Endothelial cell of umbilical vein (primary cell): Measurements from ENCODE around the gene ASAP2. TPM values are rescaled to one million over a fixed set of nuclear protein-coding genes. Genes with fewer than 3 reads are reported as not detected.

Experiments used
- BruUV-seq: library from RNA; stranded (reverse); fragments of 400-500 nt; replicated peaks from 2 replicates; lab custom pipeline; 2021; lab: Mats Ljungman, UMichigan
- CTCF ChIA-PET: fragments of 300-600, 350-600 bp; sonication (Branson Sonifier 250); formaldehyde crosslinking; loops from one replicate; lab custom pipeline; 2021; ENCODE audit warnings: antibody characterized with exemption, inconsistent platforms; lab: Charles Lee
- POLR2A ChIA-PET: fragments of 300-600, 350-600 bp; sonication (Branson Sonifier 250); formaldehyde crosslinking; loops from one replicate; lab custom pipeline; 2021; ENCODE audit warnings: antibody characterized with exemption, inconsistent platforms; lab: Charles Lee
- DNase-seq: peaks from one replicate; pipeline ENCODE4 v3.0.0-alpha.2; 2011; ENCODE audit warnings: low read depth, low spot score
- FAIRE-seq: peaks from 2 replicates; lab custom pipeline; 2011; peaks lifted over from hg19 to GRCh38; lab: Jason Lieb, UNC
- H2AFZ ChIP-seq: 2 replicates; pipeline ENCODE4 v1.6.0; 2012; ENCODE audit warnings: low read depth, low read length, control low read depth, inconsistent platforms
- H3K27ac ChIP-seq: 2 replicates; pipeline ENCODE4 v1.5.1; 2011; ENCODE audit warnings: low read depth, mild to moderate bottlenecking, control low read depth, low read length, moderate library complexity; ENCODE audit not compliant: insufficient read depth
- H3K27me3 ChIP-seq, 2 experiments: 2 replicates each; pipeline versions ENCODE4 v1.6.0 to v1.6.1; 2011; ENCODE audit warnings: low read length in 2 of 2, mixed read lengths in 1 of 2; ENCODE audit not compliant: control insufficient read depth in 2 of 2, insufficient read depth in 2 of 2
- H3K36me3 ChIP-seq, 2 experiments: 2 replicates in 1 of 2; 3 replicates in 1 of 2; pipeline ENCODE4 v1.5.1; 2011; ENCODE audit warnings: low read length in 2 of 2, mild to moderate bottlenecking in 1 of 2, moderate library complexity in 1 of 2; ENCODE audit not compliant: control insufficient read depth in 2 of 2, insufficient read depth in 2 of 2; ENCODE audit errors: extremely low read depth in 1 of 2
- H3K4me1 ChIP-seq: 3 replicates; pipeline ENCODE4 v1.5.1; 2011; ENCODE audit warnings: mild to moderate bottlenecking, low read length; ENCODE audit not compliant: control insufficient read depth, insufficient read depth; ENCODE audit errors: extremely low read depth
- H3K4me2 ChIP-seq: 2 replicates; pipeline ENCODE4 v1.6.1; 2011; ENCODE audit warnings: low read length, control low read depth, mixed read lengths; ENCODE audit not compliant: insufficient read depth
- H3K4me3 ChIP-seq, 3 experiments: fragments of 200-600 bp in 1 of 3; sonication (generic), shearing (Covaris generic) in 1 of 3; replicated peaks in 1 of 3; 2 replicates each; pipeline ENCODE4 v1.5.1; 2011 to 2016; ENCODE audit warnings: control low read depth in 3 of 3, low read length in 3 of 3, mild to moderate bottlenecking in 2 of 3, inconsistent platforms in 1 of 3, low read depth in 1 of 3, moderate library complexity in 1 of 3; ENCODE audit not compliant: insufficient read depth in 1 of 3
- H3K79me2 ChIP-seq: 2 replicates; pipeline ENCODE4 v1.6.0; 2012; ENCODE audit warnings: low read length, inconsistent platforms; ENCODE audit not compliant: control insufficient read depth, insufficient read depth
- H3K9ac ChIP-seq: replicated peaks from 2 replicates; pipeline ENCODE3; 2011; ENCODE audit warnings: low read length, control low read depth; ENCODE audit not compliant: insufficient read depth; ENCODE audit errors: extremely low read depth
- H3K9me1 ChIP-seq: replicated peaks from 3 replicates; pipeline ENCODE4 v1.6.0; 2011; ENCODE audit warnings: mild to moderate bottlenecking, low read length; ENCODE audit not compliant: control insufficient read depth, insufficient read depth; ENCODE audit errors: extremely low read depth
- H3K9me3 ChIP-seq: replicated peaks from 2 replicates; pipeline ENCODE4 v1.5.1; 2012; ENCODE audit warnings: low read length, inconsistent platforms; ENCODE audit not compliant: control insufficient read depth, insufficient read depth
- H4K20me1 ChIP-seq: replicated peaks from 2 replicates; pipeline ENCODE3; 2011; ENCODE audit warnings: mild to moderate bottlenecking, low read length; ENCODE audit not compliant: control insufficient read depth, insufficient read depth; ENCODE audit errors: extremely low read depth
- FOS ChIP-seq: IDR thresholded peaks from 2 replicates; pipeline ENCODE4 v1.6.1; 2011; ENCODE audit warnings: mild to moderate bottlenecking, low read length, moderate library complexity, borderline replicate concordance; ENCODE audit not compliant: insufficient read depth
- JUN ChIP-seq: IDR thresholded peaks from 2 replicates; pipeline ENCODE4 v1.6.1; 2011; ENCODE audit warnings: borderline replicate concordance, low read depth; ENCODE audit not compliant: insufficient read length, insufficient read depth
- MYC ChIP-seq: IDR thresholded peaks from one replicate; pipeline ENCODE4 v1.6.1; 2011; ENCODE audit warnings: mild to moderate bottlenecking, low read depth, low read length
- POLR2A ChIP-seq: IDR thresholded peaks from 2 replicates; pipeline ENCODE4 v1.6.1; 2012; ENCODE audit warnings: low read depth, mild to moderate bottlenecking, control low read depth, low read length
- dilution Hi-C: fragments of 300-500 bp; cut with MboI; formaldehyde crosslinking; loops from one replicate; pipeline ENCODE4 v1.15.0; 2019; ENCODE audit warnings: low sequenced_read_pairs; ENCODE audit not compliant: extremely low pct_ligation_motif_present
- intact Hi-C: fragments of 100-400 bp; cut with micrococcal nuclease; formaldehyde crosslinking; loops from one replicate; pipeline ENCODE4 v1.10.0; 2022
- polyA plus RNA-seq, 4 experiments: library from polyadenylated mRNA; depleted of rRNA in 3 of 4; stranded (reverse) in 3 of 4; unstranded in 1 of 4; fragments of >200 nt; gene quantifications; 2 replicates each; pipeline versions ENCODE4 v1.2.1 to v1.2.3, GENCODE V29; 2011 to 2012; ENCODE audit warnings: missing spikeins in 1 of 4
- total RNA-seq: library from RNA; stranded (reverse); gene quantifications from 2 replicates; pipeline ENCODE4 v1.2.3, GENCODE V29; 2021
- TF ChIP-seq, protein P1 (sequence below): IDR thresholded peaks from 2 replicates; pipeline ENCODE4 v1.6.1; 2011; ENCODE audit not compliant: insufficient read depth, insufficient read length
- TF ChIP-seq, protein P2 (sequence below), 2 donors: IDR thresholded peaks; 1 replicate in 1 of 2; 2 replicates in 1 of 2; pipeline ENCODE4 v1.5.1; 2011; ENCODE audit warnings: low read length in 2 of 2, mild to moderate bottlenecking in 2 of 2, moderate library complexity in 2 of 2, control low read depth in 1 of 2, inconsistent platforms in 1 of 2, low read depth in 1 of 2; ENCODE audit not compliant: insufficient read depth in 1 of 2; ENCODE audit errors: extremely low read depth in 1 of 2

ASAP2 gene
- total and polyA plus RNA-seq, 2 donors (not counting 3 experiments of a cell fraction or from before 2014, with no cell fraction given), result 31.1 to 79.2 TPM

DNA sequence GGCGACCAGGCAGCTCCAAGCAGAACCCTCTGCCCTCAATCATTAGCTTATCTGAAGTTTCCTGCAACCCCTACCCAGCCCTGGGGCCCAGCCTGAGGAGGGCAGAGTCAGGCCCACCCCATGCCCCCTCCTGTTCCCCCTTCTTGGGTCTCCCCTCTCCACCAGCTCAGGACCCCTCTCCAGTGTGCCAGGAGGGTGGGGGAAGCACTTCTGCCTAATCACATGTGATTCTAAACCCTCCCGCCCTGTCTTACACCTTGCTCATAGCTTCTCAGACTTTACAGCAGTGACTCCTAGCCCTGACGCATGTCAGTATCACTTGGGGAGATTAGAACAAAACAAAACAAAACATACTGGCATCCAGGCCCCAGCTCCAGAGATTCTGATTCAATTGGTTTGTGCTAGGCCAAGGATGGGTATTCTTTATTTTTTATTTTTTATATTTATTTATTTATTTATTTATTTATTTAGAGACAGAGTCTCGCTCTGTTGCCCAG is 42.5 kb upstream of the ASAP2 start:
- Histone ChIP-seq H3K27ac (no peak overlapping the region), H2AFZ (no peak overlapping the region), H3K4me2 (no peak overlapping the region), H3K36me3 (no peaks in the 10 kb centered on the region), H4K20me1 (no peaks in the 10 kb centered on the region), H3K9me3 (no peaks in the 10 kb centered on the region), H3K4me3 (no peak overlapping the region), H3K79me2 (no peaks in the 10 kb centered on the region), H3K27me3 (no peaks in the 10 kb centered on the region), H3K9me1 (no peaks in the 10 kb centered on the region), H3K4me1 (no peaks in the 10 kb centered on the region), H3K9ac (no peak overlapping the region)
- intact Hi-C loops (no loop called here), dilution Hi-C loops (loop anchor here (25.0 kb wide), 1 partner anchor 198 kb away; no protein-coding TSS in a partner anchor)
- ChIA-PET POLR2A (no interaction called here), CTCF (interaction anchor here (0.6 to 1.2 kb wide), 2 partner anchors 11 to 76 kb away, joined by 3 to 5 read pairs; no protein-coding TSS in a partner anchor)
- DNase-seq (no peak), FAIRE-seq (no peak)
- no TSS peak for BruUV-seq
- TF ChIP-seq JUN (no peak), MYC (no peak), POLR2A (no peak), FOS (no peak)
- TF ChIP-seq, protein P1, sequence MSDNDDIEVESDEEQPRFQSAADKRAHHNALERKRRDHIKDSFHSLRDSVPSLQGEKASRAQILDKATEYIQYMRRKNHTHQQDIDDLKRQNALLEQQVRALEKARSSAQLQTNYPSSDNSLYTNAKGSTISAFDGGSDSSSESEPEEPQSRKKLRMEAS, result no peak

DNA sequence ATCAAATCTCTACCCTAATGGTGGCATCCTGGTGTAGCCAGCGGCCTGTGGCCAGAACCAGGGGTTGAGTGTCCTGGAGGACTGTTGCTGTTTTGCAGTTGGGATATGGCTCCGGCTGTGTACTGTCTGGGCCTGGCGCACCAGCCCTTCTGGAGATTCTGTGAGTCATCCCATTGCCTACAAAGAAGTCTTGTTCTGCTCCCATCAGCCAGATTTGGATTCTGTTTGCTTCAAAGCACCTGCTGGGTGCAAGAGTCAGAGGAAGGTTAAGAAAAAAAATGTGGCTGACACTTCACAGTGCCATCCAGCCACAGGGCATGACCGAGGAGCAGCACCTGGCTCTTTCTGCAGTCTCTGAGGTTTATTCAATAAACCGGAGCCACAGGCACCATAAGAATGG is 41.0 kb upstream of the ASAP2 start:
- Histone ChIP-seq H3K9me1 (no peaks in the 10 kb centered on the region), H3K4me2 (no peak overlapping the region), H3K4me3 (no peak overlapping the region), H2AFZ (no peak overlapping the region), H3K9ac (no peak overlapping the region), H3K27ac (no peak overlapping the region), H3K4me1 (no peaks in the 10 kb centered on the region), H3K9me3 (no peaks in the 10 kb centered on the region), H4K20me1 (no peaks in the 10 kb centered on the region), H3K36me3 (no peaks in the 10 kb centered on the region), H3K79me2 (no peaks in the 10 kb centered on the region), H3K27me3 (no peaks in the 10 kb centered on the region)
- TF ChIP-seq POLR2A, result no peak
- TF ChIP-seq, protein P2, sequence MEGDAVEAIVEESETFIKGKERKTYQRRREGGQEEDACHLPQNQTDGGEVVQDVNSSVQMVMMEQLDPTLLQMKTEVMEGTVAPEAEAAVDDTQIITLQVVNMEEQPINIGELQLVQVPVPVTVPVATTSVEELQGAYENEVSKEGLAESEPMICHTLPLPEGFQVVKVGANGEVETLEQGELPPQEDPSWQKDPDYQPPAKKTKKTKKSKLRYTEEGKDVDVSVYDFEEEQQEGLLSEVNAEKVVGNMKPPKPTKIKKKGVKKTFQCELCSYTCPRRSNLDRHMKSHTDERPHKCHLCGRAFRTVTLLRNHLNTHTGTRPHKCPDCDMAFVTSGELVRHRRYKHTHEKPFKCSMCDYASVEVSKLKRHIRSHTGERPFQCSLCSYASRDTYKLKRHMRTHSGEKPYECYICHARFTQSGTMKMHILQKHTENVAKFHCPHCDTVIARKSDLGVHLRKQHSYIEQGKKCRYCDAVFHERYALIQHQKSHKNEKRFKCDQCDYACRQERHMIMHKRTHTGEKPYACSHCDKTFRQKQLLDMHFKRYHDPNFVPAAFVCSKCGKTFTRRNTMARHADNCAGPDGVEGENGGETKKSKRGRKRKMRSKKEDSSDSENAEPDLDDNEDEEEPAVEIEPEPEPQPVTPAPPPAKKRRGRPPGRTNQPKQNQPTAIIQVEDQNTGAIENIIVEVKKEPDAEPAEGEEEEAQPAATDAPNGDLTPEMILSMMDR (IDR thresholded peaks at IDR 0.05; ENCODE audit: extremely low read depth in 1 of 2, insufficient read depth in 1 of 2, low read depth in 1 of 2, low read length in 2 of 2), result no peak
- dilution Hi-C loops, result loop anchor here (25.0 kb wide), 1 partner anchor 197 kb away; no protein-coding TSS in a partner anchor
- DNase-seq, result no peak
- BruUV-seq, result no TSS peak
- no peak for FAIRE-seq
- CTCF ChIA-PET, result interaction anchor here (0.6 kb wide), 1 partner anchor 9 kb away, joined by 3 read pairs; no protein-coding TSS in a partner anchor
- POLR2A ChIA-PET, result no interaction called here
- intact Hi-C loops, result no loop called here
